Measurements from ENCODE around the gene TSPAN32. TPM values are rescaled to one million over a fixed set of nuclear protein-coding genes. Genes with fewer than 3 reads are reported as not detected.

TSPAN32 gene
- total and polyA plus RNA-seq, 5 donors: 11.4 to 24.0 (median 14.2) TPM

DNA sequence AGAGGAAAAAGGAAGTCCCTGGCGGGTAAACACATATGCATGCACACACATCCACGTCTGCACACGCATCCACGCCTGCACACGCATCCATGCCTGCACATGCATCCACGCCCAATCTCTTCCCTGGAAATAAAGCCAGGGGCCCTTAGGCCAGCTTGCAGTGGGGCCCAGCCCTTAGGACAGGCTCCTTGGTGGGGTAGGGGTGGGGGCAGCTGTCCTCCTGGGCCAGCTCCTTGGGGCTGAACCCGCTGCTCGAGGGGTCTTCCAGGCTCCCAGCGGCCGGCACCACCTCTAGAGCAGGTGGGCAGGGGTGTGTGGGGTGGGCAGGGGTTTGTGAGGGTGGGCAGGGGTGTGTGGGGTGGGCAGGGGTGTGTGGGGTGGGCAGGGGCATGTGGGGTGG lies 2.0 kb upstream of the TSPAN32 start:
- WGBS: 70% methylated on average over 10 of the region's 10 CpGs
- Histone ChIP-seq H3K9me3 (ENCODE audit: control insufficient read depth, low read length) (no peaks in the 10 kb centered on the region), H3K4me1 (ENCODE audit: control insufficient read depth, insufficient read depth, low read length) (no peaks in the 10 kb centered on the region), H3K27me3 (ENCODE audit: control insufficient read depth, insufficient read depth) (no peaks in the 10 kb centered on the region), H3K4me3 (ENCODE audit: low read length) (no peak overlapping the region), H3K27ac (ENCODE audit: low read length) (no peak overlapping the region)
- ATAC-seq (no peak), DNase-seq (no peak)
- intact Hi-C loops (cut with DNase I): loop anchor here (5.0 to 10.0 kb wide), 5 partner anchors 97 to 595 kb away; no protein-coding TSS in a partner anchor

GRCh38 chr11:2300290-2300935 lies 1.4 kb upstream of the TSPAN32 start:
- Histone ChIP-seq H3K4me1 (ENCODE audit: control insufficient read depth, insufficient read depth, low read length) (peaks cover 3% of the 10 kb centered on the region), H3K9me3 (ENCODE audit: control insufficient read depth, low read length) (no peaks in the 10 kb centered on the region), H3K27me3 (ENCODE audit: control insufficient read depth, insufficient read depth) (no peaks in the 10 kb centered on the region), H3K27ac (ENCODE audit: low read length) (no peak overlapping the region), H3K4me3 (ENCODE audit: low read length) (no peak overlapping the region)
- 65% methylated on average over 19 of the region's 19 CpGs for WGBS
- peak in 1 of 3 donors; percentile 71 for DNase-seq
- intact Hi-C loops (cut with DNase I): loop anchor here in 2 of 4 donors (5.0 to 10.0 kb wide), 3 partner anchors 103 to 594 kb away; no protein-coding TSS in a partner anchor
- ATAC-seq: no peak

- WGBS: 64% methylated on average over 24 of the region's 24 CpGs
- H3K4me3 ChIP-seq (ENCODE audit: low read length): no peak overlapping the region
- no peaks in the 10 kb centered on the region for H3K27me3 ChIP-seq (ENCODE audit: control insufficient read depth, insufficient read depth)
- peaks cover 8% of the 10 kb centered on the region for H3K4me1 ChIP-seq (ENCODE audit: control insufficient read depth, insufficient read depth, low read length)
- H3K9me3 ChIP-seq (ENCODE audit: control insufficient read depth, low read length): no peaks in the 10 kb centered on the region
- intact Hi-C loops (cut with DNase I): loop anchor here in 2 of 4 donors (5.0 to 10.0 kb wide), 3 partner anchors 104 to 594 kb away; no protein-coding TSS in a partner anchor
- no peak overlapping the region for H3K27ac ChIP-seq (ENCODE audit: low read length)
- peak in 2 of 3 donors; percentile 63 to 69 for DNase-seq
- no peak for ATAC-seq
Observed at GRCh38 chr11:2300936-2301630, 730 bp upstream of the TSPAN32 start.

DNA sequence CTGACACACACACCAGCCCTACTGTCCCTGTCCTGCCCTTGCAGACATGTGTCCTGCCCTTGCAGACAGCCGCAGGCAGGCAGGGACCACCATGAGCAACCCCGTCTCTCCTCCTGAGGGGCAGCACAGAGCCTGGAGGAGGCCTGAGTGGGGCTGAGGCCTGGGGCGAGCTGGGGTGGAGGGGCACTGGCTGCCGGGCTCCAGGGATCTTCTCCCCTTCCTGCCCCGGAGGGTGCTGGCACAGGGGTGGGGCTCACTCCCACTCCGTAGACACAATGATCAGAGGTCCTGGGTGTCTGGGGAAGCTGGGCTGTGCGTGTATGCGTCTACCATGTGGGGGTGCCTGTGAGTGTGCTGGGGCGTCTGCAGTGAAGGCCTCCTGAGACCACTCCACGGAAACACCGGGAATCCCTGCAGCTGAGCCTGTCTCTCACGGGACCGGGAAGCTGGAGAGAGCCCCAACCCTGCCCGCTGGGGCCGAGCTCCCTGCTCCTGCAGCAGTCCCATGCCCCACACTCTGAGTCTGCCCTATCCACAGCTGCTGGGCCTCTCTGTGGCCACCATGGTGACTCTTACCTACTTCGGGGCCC lies 588 bp downstream of the TSPAN32 start:
- DNase-seq: peak in 1 of 3 donors; percentile 70
- WGBS: 46% methylated on average over 16 of the region's 16 CpGs
- intact Hi-C loops (cut with DNase I): loop anchor here in 2 of 4 donors (5.0 to 10.0 kb wide), 3 partner anchors 105 to 592 kb away; no protein-coding TSS in a partner anchor
- no peaks in the 10 kb centered on the region for H3K9me3 ChIP-seq (ENCODE audit: control insufficient read depth, low read length)
- H3K27me3 ChIP-seq (ENCODE audit: control insufficient read depth, insufficient read depth): no peaks in the 10 kb centered on the region
- ATAC-seq: peak in 1 of 2 donors; percentile 2
- peaks cover 11% of the 10 kb centered on the region for H3K4me1 ChIP-seq (ENCODE audit: control insufficient read depth, insufficient read depth, low read length)
- H3K27ac ChIP-seq (ENCODE audit: low read length): peak overlapping the region; percentile 61
- H3K4me3 ChIP-seq (ENCODE audit: low read length): no peak overlapping the region

DNA sequence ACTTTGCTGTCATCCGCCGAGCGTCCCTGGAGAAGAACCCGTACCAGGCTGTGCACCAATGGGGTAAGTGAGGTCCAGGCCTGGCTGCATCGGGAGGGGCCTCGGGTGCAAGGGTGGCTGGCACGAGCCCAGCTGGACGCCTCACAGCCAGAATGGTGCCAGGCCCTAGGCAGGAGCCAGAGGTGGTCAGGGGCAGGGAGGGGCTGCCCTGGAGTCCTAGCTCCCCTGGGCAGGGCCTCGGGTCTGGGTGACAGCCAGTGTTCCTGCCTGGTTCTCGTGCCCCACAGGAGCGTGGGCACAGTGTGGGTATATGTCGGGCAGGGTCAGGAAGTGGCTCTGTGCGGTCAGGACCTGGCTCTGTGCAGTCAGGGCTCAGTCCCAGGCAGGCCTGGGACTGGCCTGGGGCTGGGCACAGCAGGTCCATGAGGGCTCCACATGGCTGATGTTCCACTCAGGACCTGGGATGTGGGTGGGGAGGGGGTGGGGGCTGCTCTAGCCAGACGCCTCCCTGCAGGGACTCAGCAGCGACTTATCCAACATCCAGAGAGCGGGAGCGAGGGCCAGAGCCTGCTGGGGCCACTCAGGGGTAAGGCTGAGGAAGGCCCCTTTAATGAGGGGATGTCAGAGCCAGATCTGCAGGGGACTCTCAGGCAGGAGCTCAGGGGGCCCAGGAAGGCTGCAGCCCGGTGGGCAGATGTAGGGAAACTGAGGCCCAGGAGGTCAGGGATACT lies 1.2 kb downstream of the TSPAN32 start:
- H3K27ac ChIP-seq (ENCODE audit: low read length): peak overlapping the region; percentile 61
- WGBS: 37% methylated on average over 18 of the region's 18 CpGs
- intact Hi-C loops (cut with DNase I): loop anchor here in 2 of 4 donors (5.0 to 10.0 kb wide), 3 partner anchors 106 to 592 kb away; no protein-coding TSS in a partner anchor

DNA sequence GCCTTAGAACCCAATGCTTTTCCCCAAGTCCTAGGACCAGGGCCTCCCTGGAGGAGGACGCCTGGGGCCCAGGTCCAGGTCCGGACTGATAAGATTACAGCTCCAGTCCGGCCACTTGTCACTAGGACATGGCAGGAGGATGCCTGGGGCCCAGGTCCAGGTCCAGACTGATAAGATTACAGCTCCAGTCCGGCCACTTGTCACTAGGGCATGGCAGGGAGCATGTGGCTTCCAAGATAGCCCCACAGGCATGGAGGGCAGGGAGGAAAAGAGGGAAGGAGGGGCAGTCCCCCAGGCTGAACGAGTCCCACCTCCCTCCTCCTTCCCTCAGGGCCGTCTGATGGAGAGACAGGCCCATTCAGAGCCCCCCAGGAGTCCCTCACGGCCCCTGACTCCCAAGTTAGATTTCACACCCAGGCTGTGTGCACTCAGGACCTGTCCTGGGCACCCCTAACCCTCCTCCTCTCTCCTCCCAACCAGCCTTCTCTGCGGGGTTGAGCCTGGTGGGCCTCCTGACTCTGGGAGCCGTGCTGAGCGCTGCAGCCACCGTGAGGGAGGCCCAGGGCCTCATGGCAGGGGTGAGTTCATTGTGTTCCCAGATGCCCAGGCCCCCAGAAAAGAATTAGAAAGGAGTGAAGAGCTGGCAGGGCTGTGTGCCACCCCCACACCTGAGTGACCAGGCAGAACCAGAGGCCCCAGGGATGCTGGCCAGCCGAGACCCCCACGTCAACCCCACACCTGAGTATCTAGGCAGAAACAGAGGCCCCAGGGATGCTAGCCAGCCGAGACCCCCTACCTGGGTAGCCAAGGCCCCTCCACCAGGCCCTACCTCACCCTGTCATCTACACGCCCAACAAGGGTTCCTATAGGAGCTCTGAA lies 2.1 kb downstream of the TSPAN32 start:
- 47% methylated on average over 15 of the region's 15 CpGs for WGBS
- H3K27me3 ChIP-seq (ENCODE audit: control insufficient read depth, insufficient read depth): no peaks in the 10 kb centered on the region
- no peak overlapping the region for H3K4me3 ChIP-seq (ENCODE audit: low read length)
- H3K9me3 ChIP-seq (ENCODE audit: control insufficient read depth, low read length): no peaks in the 10 kb centered on the region
- H3K27ac ChIP-seq (ENCODE audit: low read length): peak overlapping the region; percentile 3
- peak; percentile 48 to 62 for ATAC-seq
- intact Hi-C loops (cut with DNase I): loop anchor here (2.0 to 10.0 kb wide), 6 partner anchors 75 to 591 kb away; no protein-coding TSS in a partner anchor
- peaks cover 11% of the 10 kb centered on the region for H3K4me1 ChIP-seq (ENCODE audit: control insufficient read depth, insufficient read depth, low read length)
- peak; percentile 55 to 87 (median 86) for DNase-seq

More for the DNA sequence above, 1.2 kb downstream of the TSPAN32 start:
- H3K4me3 ChIP-seq (ENCODE audit: low read length): no peak overlapping the region
- H3K9me3 ChIP-seq (ENCODE audit: control insufficient read depth, low read length): no peaks in the 10 kb centered on the region
- H3K27me3 ChIP-seq (ENCODE audit: control insufficient read depth, insufficient read depth): no peaks in the 10 kb centered on the region
- peak; percentile 39 to 63 for ATAC-seq
- DNase-seq: peak; percentile 65 to 92 (median 90)
- H3K4me1 ChIP-seq (ENCODE audit: control insufficient read depth, insufficient read depth, low read length): peaks cover 11% of the 10 kb centered on the region

GRCh38 chr11:2304506-2305139 lies 2.8 kb downstream of the TSPAN32 start:
- Histone ChIP-seq H3K4me1 (ENCODE audit: control insufficient read depth, insufficient read depth, low read length) (peaks cover 11% of the 10 kb centered on the region), H3K27ac (ENCODE audit: low read length) (peak overlapping the region; percentile 5), H3K9me3 (ENCODE audit: control insufficient read depth, low read length) (no peaks in the 10 kb centered on the region), H3K27me3 (ENCODE audit: control insufficient read depth, insufficient read depth) (no peaks in the 10 kb centered on the region), H3K4me3 (ENCODE audit: low read length) (no peak overlapping the region)
- peak in 2 of 3 donors; percentile 60 to 63 for DNase-seq
- intact Hi-C loops (cut with DNase I): loop anchor here (1.0 to 10.0 kb wide), 7 partner anchors 71 to 590 kb away; no protein-coding TSS in a partner anchor
- 61% methylated on average over 14 of the region's 14 CpGs for WGBS
- ATAC-seq: no peak

- peak; percentile 43 to 72 for ATAC-seq
- H3K27ac ChIP-seq (ENCODE audit: low read length): peak overlapping the region; percentile 5
- no peaks in the 10 kb centered on the region for H3K27me3 ChIP-seq (ENCODE audit: control insufficient read depth, insufficient read depth)
- H3K4me1 ChIP-seq (ENCODE audit: control insufficient read depth, insufficient read depth, low read length): peaks cover 11% of the 10 kb centered on the region
- no peak overlapping the region for H3K4me3 ChIP-seq (ENCODE audit: low read length)
- intact Hi-C loops (cut with DNase I): loop anchor here (1.0 to 10.0 kb wide), 6 partner anchors 70 to 590 kb away; no protein-coding TSS in a partner anchor
- 27% methylated on average over 10 of the region's 10 CpGs for WGBS
- peak; percentile 90 to 96 (median 96) for DNase-seq
- no peaks in the 10 kb centered on the region for H3K9me3 ChIP-seq (ENCODE audit: control insufficient read depth, low read length)
Observed at GRCh38 chr11:2305140-2305778, 3.4 kb downstream of the TSPAN32 start.
